Liver (tissue), 3 donors: Measurements from ENCODE around the gene FAM53B.

Experiments
- EGR1 ChIP-seq, 2 donors: IDR thresholded peaks; 2 replicates each; pipeline ENCODE4 v1.6.1; 2016 to 2018; ENCODE audit warnings: antibody characterized with exemption in 2 of 2, low read depth in 2 of 2
- FOXA1 ChIP-seq: IDR thresholded peaks from 2 replicates; pipeline ENCODE4 v1.6.1; 2016; ENCODE audit warnings: antibody characterized with exemption
- GABPA ChIP-seq, 2 donors: IDR thresholded peaks in 1 of 2; conservative IDR thresholded peaks in 1 of 2; 2 replicates each; pipeline ENCODE4 v1.6.1; 2016; ENCODE audit warnings: antibody characterized with exemption in 2 of 2, mild to moderate bottlenecking in 1 of 2, moderate library complexity in 1 of 2
- HNF4A ChIP-seq, 2 donors: conservative IDR thresholded peaks; 2 replicates each; pipeline ENCODE4 v1.6.1; 2016; ENCODE audit warnings: antibody characterized with exemption in 2 of 2, mild to moderate bottlenecking in 2 of 2
- NR2F2 ChIP-seq: IDR thresholded peaks from 2 replicates; pipeline ENCODE4 v1.6.1; 2016; ENCODE audit warnings: antibody characterized with exemption
- RAD21 ChIP-seq, 2 donors: IDR thresholded peaks; 2 replicates each; pipeline ENCODE4 v1.6.1; 2016; ENCODE audit warnings: antibody characterized with exemption in 2 of 2, mild to moderate bottlenecking in 2 of 2
- SP1 ChIP-seq: IDR thresholded peaks from 2 replicates; pipeline ENCODE4 v1.6.1; 2018; ENCODE audit warnings: antibody characterized with exemption, mild to moderate bottlenecking
- TAF1 ChIP-seq: conservative IDR thresholded peaks from 2 replicates; pipeline ENCODE4 v1.6.1; 2016; ENCODE audit warnings: antibody characterized with exemption, mild to moderate bottlenecking
- YY1 ChIP-seq: IDR thresholded peaks from 2 replicates; pipeline ENCODE4 v1.6.1; 2016; ENCODE audit warnings: antibody characterized with exemption, mild to moderate bottlenecking
- TF ChIP-seq, protein P1 (sequence below): IDR thresholded peaks from 2 replicates; pipeline ENCODE4 v1.6.1; 2016; ENCODE audit warnings: antibody characterized with exemption
- TF ChIP-seq, protein P2 (sequence below): fragments of 150-350 bp; IDR thresholded peaks from 2 replicates; pipeline ENCODE4 v1.5.1; 2017; ENCODE audit warnings: improper control_type of control experiment, low read depth, low read length; ENCODE audit not compliant: missing input control
- TF ChIP-seq, protein P3 (sequence below): IDR thresholded peaks from 2 replicates; pipeline ENCODE4 v1.6.1; 2016; ENCODE audit warnings: antibody characterized with exemption, mild to moderate bottlenecking
- TF ChIP-seq, protein P4 (sequence below): IDR thresholded peaks from 2 replicates; pipeline ENCODE4 v1.6.1; 2016; ENCODE audit warnings: antibody characterized with exemption
- donor health status: healthy.
- donor health status: healthy.

DNA sequence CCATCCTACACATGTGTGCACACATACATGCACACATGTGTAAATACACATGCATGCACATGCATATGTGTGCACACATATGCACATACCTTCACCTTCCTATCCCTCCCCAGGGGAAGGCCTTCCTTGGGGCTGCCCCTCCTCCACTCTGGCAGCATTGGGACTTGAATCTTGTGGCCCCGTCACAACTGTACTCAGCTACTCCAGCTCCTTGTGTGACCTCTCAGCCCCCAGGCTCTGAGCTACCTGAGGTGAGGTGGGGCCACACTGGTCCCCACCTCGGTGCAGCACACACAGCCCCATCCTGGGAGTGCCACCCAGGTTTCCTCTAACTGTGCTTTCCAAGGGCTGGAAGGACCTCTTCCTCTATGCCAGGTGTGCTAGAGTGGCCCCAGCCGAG lies 166.5 kb downstream of the FAM53B start:
- TF ChIP-seq FOXA1 (no peak), GABPA (IDR thresholded peaks at IDR 0.05 in 1 of 2, conservative IDR thresholded peaks at IDR 0.05 in 1 of 2) (no peak), RAD21 (IDR thresholded peaks at IDR 0.05) (no peak), TAF1 (no peak), NR2F2 (no peak), SP1 (no peak), YY1 (no peak), HNF4A (conservative IDR thresholded peaks at IDR 0.05) (no peak), EGR1 (IDR thresholded peaks at IDR 0.05; ENCODE audit: low read depth in 2 of 2) (no peak)
- TF ChIP-seq, protein P1, sequence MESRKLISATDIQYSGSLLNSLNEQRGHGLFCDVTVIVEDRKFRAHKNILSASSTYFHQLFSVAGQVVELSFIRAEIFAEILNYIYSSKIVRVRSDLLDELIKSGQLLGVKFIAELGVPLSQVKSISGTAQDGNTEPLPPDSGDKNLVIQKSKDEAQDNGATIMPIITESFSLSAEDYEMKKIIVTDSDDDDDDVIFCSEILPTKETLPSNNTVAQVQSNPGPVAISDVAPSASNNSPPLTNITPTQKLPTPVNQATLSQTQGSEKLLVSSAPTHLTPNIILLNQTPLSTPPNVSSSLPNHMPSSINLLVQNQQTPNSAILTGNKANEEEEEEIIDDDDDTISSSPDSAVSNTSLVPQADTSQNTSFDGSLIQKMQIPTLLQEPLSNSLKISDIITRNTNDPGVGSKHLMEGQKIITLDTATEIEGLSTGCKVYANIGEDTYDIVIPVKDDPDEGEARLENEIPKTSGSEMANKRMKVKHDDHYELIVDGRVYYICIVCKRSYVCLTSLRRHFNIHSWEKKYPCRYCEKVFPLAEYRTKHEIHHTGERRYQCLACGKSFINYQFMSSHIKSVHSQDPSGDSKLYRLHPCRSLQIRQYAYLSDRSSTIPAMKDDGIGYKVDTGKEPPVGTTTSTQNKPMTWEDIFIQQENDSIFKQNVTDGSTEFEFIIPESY: no peak
- TF ChIP-seq, protein P2, sequence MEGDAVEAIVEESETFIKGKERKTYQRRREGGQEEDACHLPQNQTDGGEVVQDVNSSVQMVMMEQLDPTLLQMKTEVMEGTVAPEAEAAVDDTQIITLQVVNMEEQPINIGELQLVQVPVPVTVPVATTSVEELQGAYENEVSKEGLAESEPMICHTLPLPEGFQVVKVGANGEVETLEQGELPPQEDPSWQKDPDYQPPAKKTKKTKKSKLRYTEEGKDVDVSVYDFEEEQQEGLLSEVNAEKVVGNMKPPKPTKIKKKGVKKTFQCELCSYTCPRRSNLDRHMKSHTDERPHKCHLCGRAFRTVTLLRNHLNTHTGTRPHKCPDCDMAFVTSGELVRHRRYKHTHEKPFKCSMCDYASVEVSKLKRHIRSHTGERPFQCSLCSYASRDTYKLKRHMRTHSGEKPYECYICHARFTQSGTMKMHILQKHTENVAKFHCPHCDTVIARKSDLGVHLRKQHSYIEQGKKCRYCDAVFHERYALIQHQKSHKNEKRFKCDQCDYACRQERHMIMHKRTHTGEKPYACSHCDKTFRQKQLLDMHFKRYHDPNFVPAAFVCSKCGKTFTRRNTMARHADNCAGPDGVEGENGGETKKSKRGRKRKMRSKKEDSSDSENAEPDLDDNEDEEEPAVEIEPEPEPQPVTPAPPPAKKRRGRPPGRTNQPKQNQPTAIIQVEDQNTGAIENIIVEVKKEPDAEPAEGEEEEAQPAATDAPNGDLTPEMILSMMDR: no peak
- TF ChIP-seq, protein P3, sequence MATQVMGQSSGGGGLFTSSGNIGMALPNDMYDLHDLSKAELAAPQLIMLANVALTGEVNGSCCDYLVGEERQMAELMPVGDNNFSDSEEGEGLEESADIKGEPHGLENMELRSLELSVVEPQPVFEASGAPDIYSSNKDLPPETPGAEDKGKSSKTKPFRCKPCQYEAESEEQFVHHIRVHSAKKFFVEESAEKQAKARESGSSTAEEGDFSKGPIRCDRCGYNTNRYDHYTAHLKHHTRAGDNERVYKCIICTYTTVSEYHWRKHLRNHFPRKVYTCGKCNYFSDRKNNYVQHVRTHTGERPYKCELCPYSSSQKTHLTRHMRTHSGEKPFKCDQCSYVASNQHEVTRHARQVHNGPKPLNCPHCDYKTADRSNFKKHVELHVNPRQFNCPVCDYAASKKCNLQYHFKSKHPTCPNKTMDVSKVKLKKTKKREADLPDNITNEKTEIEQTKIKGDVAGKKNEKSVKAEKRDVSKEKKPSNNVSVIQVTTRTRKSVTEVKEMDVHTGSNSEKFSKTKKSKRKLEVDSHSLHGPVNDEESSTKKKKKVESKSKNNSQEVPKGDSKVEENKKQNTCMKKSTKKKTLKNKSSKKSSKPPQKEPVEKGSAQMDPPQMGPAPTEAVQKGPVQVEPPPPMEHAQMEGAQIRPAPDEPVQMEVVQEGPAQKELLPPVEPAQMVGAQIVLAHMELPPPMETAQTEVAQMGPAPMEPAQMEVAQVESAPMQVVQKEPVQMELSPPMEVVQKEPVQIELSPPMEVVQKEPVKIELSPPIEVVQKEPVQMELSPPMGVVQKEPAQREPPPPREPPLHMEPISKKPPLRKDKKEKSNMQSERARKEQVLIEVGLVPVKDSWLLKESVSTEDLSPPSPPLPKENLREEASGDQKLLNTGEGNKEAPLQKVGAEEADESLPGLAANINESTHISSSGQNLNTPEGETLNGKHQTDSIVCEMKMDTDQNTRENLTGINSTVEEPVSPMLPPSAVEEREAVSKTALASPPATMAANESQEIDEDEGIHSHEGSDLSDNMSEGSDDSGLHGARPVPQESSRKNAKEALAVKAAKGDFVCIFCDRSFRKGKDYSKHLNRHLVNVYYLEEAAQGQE: no peak
- TF ChIP-seq, protein P4, sequence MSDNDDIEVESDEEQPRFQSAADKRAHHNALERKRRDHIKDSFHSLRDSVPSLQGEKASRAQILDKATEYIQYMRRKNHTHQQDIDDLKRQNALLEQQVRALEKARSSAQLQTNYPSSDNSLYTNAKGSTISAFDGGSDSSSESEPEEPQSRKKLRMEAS: no peak
